K562 (cell line): Measurements from ENCODE around the gene USP32. TPM values are rescaled to one million over a fixed set of nuclear protein-coding genes. Genes with fewer than 3 reads are reported as not detected.

Experiments
- ATAC-seq: fragments of 200-7000 bp; cut with Tn5 transposase; 3 replicates; pipeline ENCODE4 v1.9.1; 2020; ENCODE audit warnings: moderate library complexity
- BruUV-seq: library from RNA; stranded (reverse); fragments of 400-500 nt; replicated peaks from 2 replicates; lab custom pipeline; 2021; lab: Mats Ljungman, UMichigan
- CTCF ChIA-PET: fragments of 300-600 bp; formaldehyde crosslinking; extraction: SDS; loops from one replicate; lab custom pipeline; 2021; ENCODE audit warnings: low intra/inter-chr PET ratio; lab: Yijun Ruan, JAX
- POLR2A ChIA-PET: fragments of 300-600, 350-650 bp; sonication (Branson Sonifier 250); formaldehyde crosslinking; extraction: SDS; loops from one replicate; lab custom pipeline; 2021; ENCODE audit warnings: antibody characterized with exemption, inconsistent platforms; lab: Yijun Ruan, JAX
- DNase-seq, 4 experiments: peaks; one replicate each; pipeline versions ENCODE4 v3.0.0 to v3.0.0-alpha.2; 2011 to 2018; ENCODE audit warnings: low spot score in 3 of 4, mixed read lengths in 3 of 4; ENCODE audit errors: extremely low read depth in 1 of 4
- FAIRE-seq: peaks from 2 replicates; lab custom pipeline; 2011; peaks lifted over from hg19 to GRCh38; lab: Jason Lieb, UNC
- H2AFZ ChIP-seq: 2 replicates; pipeline ENCODE4 v1.6.0; 2011; ENCODE audit warnings: low read depth, low read length, control low read depth, inconsistent platforms
- H3K27ac ChIP-seq: fragments of 200-600 bp; 3 replicates; pipeline ENCODE4 v1.8.0; 2011; ENCODE audit warnings: low read depth, mild to moderate bottlenecking, control low read depth, inconsistent platforms, low read length, moderate library complexity, mixed read lengths; ENCODE audit errors: extremely low read depth
- H3K27me3 ChIP-seq, 2 experiments: fragments of 300-600 bp in 1 of 2; 2 replicates in 1 of 2; 3 replicates in 1 of 2; pipeline versions ENCODE4 v1.6.0 to v1.8.0; 2011; ENCODE audit warnings: inconsistent platforms in 2 of 2, low read length in 2 of 2, mild to moderate bottlenecking in 1 of 2, mixed read lengths in 1 of 2, moderate library complexity in 1 of 2; ENCODE audit not compliant: control insufficient read depth in 2 of 2, insufficient read depth in 2 of 2
- H3K36me3 ChIP-seq: fragments of 300-600 bp; 3 replicates; pipeline ENCODE4 v1.8.0; 2011; ENCODE audit warnings: mild to moderate bottlenecking, low read length, inconsistent platforms; ENCODE audit not compliant: control insufficient read depth, insufficient read depth
- H3K4me1 ChIP-seq, 2 experiments: fragments of 200-600 bp in 1 of 2; replicated peaks in 1 of 2; 2 replicates in 1 of 2; 3 replicates in 1 of 2; pipeline versions ENCODE4 v1.5.1 to v1.8.0; 2011; ENCODE audit warnings: inconsistent platforms in 2 of 2, low read length in 2 of 2, mild to moderate bottlenecking in 1 of 2, mixed read lengths in 1 of 2, moderate library complexity in 1 of 2; ENCODE audit not compliant: control insufficient read depth in 2 of 2, insufficient read depth in 2 of 2
- H3K4me2 ChIP-seq: 2 replicates; pipeline ENCODE4 v1.6.1; 2011; ENCODE audit warnings: low read length, control low read depth, inconsistent platforms, mixed read lengths; ENCODE audit not compliant: insufficient read depth
- H3K4me3 ChIP-seq: fragments of 200-600 bp; sonication (generic), shearing (Covaris generic); 2 replicates; pipeline ENCODE4 v1.5.1; 2016; ENCODE audit warnings: control low read depth, inconsistent platforms
- H3K79me2 ChIP-seq: fragments of 200-600 bp; 3 replicates; pipeline ENCODE4 v1.8.0; 2011; ENCODE audit warnings: low read length, inconsistent platforms; ENCODE audit not compliant: control insufficient read depth, insufficient read depth
- H3K9ac ChIP-seq, 2 experiments: 2 replicates each; pipeline versions ENCODE4 v1.6.0 to v1.6.1; 2011; ENCODE audit warnings: low read depth in 2 of 2, low read length in 2 of 2, control low read depth in 1 of 2, inconsistent platforms in 1 of 2, mild to moderate bottlenecking in 1 of 2, mixed read lengths in 1 of 2; ENCODE audit not compliant: insufficient read depth in 1 of 2
- H3K9me1 ChIP-seq: one replicate; pipeline ENCODE4 v1.6.0; 2011; ENCODE audit warnings: inconsistent platforms, mild to moderate bottlenecking, low read length, moderate library complexity; ENCODE audit not compliant: control insufficient read depth, insufficient read depth
- H3K9me3 ChIP-seq: replicated peaks from 2 replicates; pipeline ENCODE4 v1.5.1; 2011; ENCODE audit warnings: low read depth, low read length, inconsistent platforms; ENCODE audit not compliant: control insufficient read depth, insufficient read depth
- H4K20me1 ChIP-seq: replicated peaks from 2 replicates; pipeline ENCODE4 v1.6.1; 2011; ENCODE audit warnings: low read length, inconsistent platforms, mixed read lengths; ENCODE audit not compliant: control insufficient read depth, insufficient read depth
- BCL6 ChIP-seq: fragments of 250-450 bp; sonication (Bioruptor Pico); IDR thresholded peaks from 2 replicates; pipeline ENCODE4 v1.4.0; 2020
- FIP1L1 ChIP-seq: fragments of 200-400 bp; formaldehyde crosslinking; IDR thresholded peaks from 2 replicates; pipeline ENCODE4 v1.6.1; 2018; ENCODE audit warnings: mild to moderate bottlenecking, low read depth, low read length; ENCODE audit not compliant: poor library complexity, severe bottlenecking
- FOSL1 ChIP-seq: fragments of 200-800 bp; sonication (Bioruptor generic); conservative IDR thresholded peaks from 2 replicates; pipeline ENCODE4 v1.6.1; 2016; ENCODE audit warnings: missing genetic modification characterization, missing compliant biosample characterization
- GTF2F1 ChIP-seq: IDR thresholded peaks from 2 replicates; pipeline ENCODE4 v1.6.1; 2011; ENCODE audit warnings: low read depth, low read length, improper control_type of control experiment
- PHTF2 ChIP-seq: fragments of 250-450 bp; sonication (Bioruptor Pico); IDR thresholded peaks from 2 replicates; pipeline ENCODE4 v1.5.0; 2021; ENCODE audit warnings: mild to moderate bottlenecking
- RBBP5 ChIP-seq: fragments of 200-600 bp; sonication (generic); IDR thresholded peaks from 2 replicates; pipeline ENCODE4 v1.6.1; 2012; ENCODE audit warnings: borderline replicate concordance, mild to moderate bottlenecking, low read length, control low read depth, inconsistent platforms; ENCODE audit not compliant: insufficient read depth, poor library complexity, severe bottlenecking
- RUNX1 ChIP-seq: sonication (generic); IDR thresholded peaks from 2 replicates; pipeline ENCODE4 v1.6.1; 2016; ENCODE audit warnings: antibody characterized with exemption, low read depth
- SRSF3 ChIP-seq: fragments of 200-400 bp; formaldehyde crosslinking; IDR thresholded peaks from 2 replicates; pipeline ENCODE4 v1.6.1; 2016; ENCODE audit warnings: mild to moderate bottlenecking, low read length, moderate library complexity; ENCODE audit not compliant: insufficient read depth
- ZNF184 ChIP-seq: sonication (generic); formaldehyde crosslinking; IDR thresholded peaks from 2 replicates; pipeline ENCODE4 v1.5.0; 2020; ENCODE audit warnings: missing genetic modification reagents
- WGBS: fragments of 100-300 bp; shearing (Covaris generic); methylation state at CpG from one replicate; pipeline ENCODE4 v1.1.6; 2016; ENCODE audit warnings: low coverage, mixed read lengths; ENCODE audit not compliant: insufficient coverage; ENCODE audit errors: missing lambda C conversion rate; 5-methylcytosine and 5-hydroxymethylcytosine counted together
- in situ Hi-C: fragments of 300-500 bp; cut with MboI; formaldehyde crosslinking; loops from 4 replicates; pipeline ENCODE4 v1.15.0; 2018; ENCODE audit warnings: inconsistent platforms, mixed read lengths
- intact Hi-C: fragments of 100-400 bp; cut with micrococcal nuclease; formaldehyde crosslinking; loops from 2 replicates; pipeline ENCODE4 v1.14.2; 2022
- polyA plus RNA-seq, 8 experiments: library from polyadenylated mRNA; depleted of rRNA in 4 of 8; stranded (reverse) in 5 of 8; unstranded in 3 of 8; fragments of >200 nt; fragmentation: Nextera tagmentation in 2 of 8; fragmentation: Illumina TruSeq in 1 of 8; extraction: Ambion mirVana in 2 of 8; extraction: Trizol in 1 of 8; gene quantifications; 2 replicates each; pipeline versions ENCODE4 v1.2.1 to v1.2.3, GENCODE V29; 2011 to 2014; ENCODE audit warnings: inconsistent platforms in 1 of 8, missing spikeins in 1 of 8
- total RNA-seq, 7 experiments: library from RNA; depleted of rRNA in 6 of 7; stranded (reverse); fragments of >200 nt in 6 of 7; fragmentation: Illumina TruSeq in 2 of 7; extraction: Trizol in 2 of 7; gene quantifications; 2 replicates each; pipeline versions ENCODE4 v1.2.1 to v1.2.3, GENCODE V29; 2011 to 2021; ENCODE audit warnings: low replicate concordance in 1 of 7
- TF ChIP-seq, protein P1 (sequence below): sonication (generic); formaldehyde crosslinking; IDR thresholded peaks from 2 replicates; pipeline ENCODE4 v1.9.0; 2022; ENCODE audit warnings: mild to moderate bottlenecking, missing genetic modification reagents
- TF ChIP-seq, protein P2 (sequence below): sonication (generic); formaldehyde crosslinking; IDR thresholded peaks from 2 replicates; pipeline ENCODE4 v1.8.0; 2022; ENCODE audit warnings: mild to moderate bottlenecking, missing genetic modification reagents

The USP32 gene
- total and polyA plus RNA-seq, 9 of the 15 experiments (the other 6 are each of a cell fraction or from before 2014, with no cell fraction given): 18.0 to 69.3 (median 47.1) TPM

DNA sequence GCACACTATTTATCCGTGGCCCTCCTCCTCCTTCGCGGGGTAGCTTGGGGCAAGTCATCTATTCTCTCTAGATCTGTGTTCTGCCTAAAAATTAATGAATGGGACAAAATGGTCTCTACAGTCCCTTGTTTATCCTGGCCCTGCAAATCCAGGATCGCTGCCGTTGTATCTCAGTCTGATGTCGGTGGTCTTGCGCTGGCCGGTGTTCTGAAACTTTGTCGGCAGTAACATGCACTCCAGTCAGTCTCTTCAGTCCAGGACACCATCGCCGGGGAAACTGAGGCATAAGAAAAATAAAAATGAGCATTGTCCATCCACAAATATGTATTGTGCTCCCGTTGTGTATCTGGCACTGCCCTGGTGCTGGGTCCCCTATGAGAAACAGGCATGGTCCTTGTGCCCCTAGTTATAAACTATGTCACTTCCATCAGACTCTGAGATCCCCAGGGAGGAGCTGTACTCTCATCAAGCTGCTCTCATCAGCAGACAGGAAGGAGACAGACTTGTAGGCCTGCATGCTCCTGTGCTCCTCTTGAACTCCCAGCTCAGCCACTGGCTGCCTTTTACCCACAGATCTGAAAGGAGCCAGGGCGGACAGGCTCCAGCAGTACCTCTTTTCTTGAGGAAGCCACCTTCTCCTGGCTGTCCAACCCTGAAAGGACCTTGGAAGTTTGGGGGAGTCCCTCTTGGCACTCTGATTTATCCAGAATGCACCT lies 255.8 kb downstream of the USP32 start (continued):
- TF ChIP-seq, protein P1, sequence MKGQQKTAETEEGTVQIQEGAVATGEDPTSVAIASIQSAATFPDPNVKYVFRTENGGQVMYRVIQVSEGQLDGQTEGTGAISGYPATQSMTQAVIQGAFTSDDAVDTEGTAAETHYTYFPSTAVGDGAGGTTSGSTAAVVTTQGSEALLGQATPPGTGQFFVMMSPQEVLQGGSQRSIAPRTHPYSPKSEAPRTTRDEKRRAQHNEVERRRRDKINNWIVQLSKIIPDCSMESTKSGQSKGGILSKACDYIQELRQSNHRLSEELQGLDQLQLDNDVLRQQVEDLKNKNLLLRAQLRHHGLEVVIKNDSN (CRISPR knock-in tag): 0 out of 2 replicates have a peak, but pooled peaks have one; percentile 4
- TF ChIP-seq, all 486 proteins: peak for 4

DNA sequence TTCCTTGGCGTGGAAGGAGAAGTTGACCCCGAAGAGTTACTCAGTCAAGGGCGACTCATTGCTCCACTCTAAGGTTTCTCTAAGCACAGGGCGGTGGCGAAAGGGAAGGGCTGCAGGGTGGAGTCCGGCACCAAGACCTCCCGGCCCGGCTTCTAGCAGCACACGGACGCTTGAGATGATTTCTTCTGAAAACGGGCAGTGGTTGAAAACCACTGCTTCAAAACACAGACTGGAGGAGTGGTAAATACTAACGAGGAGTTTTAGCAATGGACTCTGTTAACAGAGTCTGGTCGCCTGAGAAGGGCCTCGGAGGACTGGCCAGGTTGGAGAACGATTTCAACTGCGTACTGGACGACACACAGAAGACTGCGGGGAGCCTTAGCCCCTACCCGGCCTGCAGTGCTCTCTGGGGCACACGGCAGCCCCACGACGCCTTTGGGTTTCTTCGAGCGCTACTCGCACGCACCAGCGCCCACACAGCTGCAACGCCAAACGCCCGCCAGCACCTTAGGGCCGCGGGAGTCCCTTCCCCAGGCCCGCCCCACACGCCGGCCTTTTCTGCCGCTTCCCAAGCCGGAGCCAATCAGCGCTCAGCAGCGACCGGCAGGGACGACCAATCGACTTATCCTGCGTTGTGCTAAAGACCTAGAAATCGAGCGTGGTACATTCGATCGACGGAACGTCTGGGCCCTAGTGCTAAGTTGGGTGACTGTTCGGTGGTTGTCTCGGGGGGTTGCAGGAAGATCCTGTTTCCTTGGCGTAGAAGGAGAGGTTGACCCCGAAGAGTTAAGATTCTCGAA lies 256.6 kb downstream of the USP32 start:
- peaks cover 0 to 19% of the 10 kb centered on the region in 2 experiments; a peak in 3 of 5 replicates for H3K27me3 ChIP-seq
- DNase-seq: peak; percentile 94 to 99 (median 98)
- H3K4me2 ChIP-seq: peak overlapping the region; percentile 91
- 4% methylated on average over 51 of the region's 54 CpGs for WGBS
- peak overlapping the region; percentile 64 to 98 for H3K9ac ChIP-seq
- intact Hi-C loops: no loop called here
- H3K79me2 ChIP-seq: no peaks in the 10 kb centered on the region; the same call in 2 of the 3 replicates
- no peaks in the 10 kb centered on the region for H3K9me1 ChIP-seq
- H2AFZ ChIP-seq: peak overlapping the region; percentile 91
- peak; percentile 99 for FAIRE-seq
- H3K9me3 ChIP-seq: no peaks in the 10 kb centered on the region
- peaks cover 8% of the 10 kb centered on the region; the same call in 1 of the 2 replicates for H4K20me1 ChIP-seq
- BruUV-seq: no TSS peak
- peaks cover 6% of the 10 kb centered on the region; the same call in 2 of the 3 replicates for H3K36me3 ChIP-seq
- peak; percentile 98 for ATAC-seq
- H3K4me3 ChIP-seq: peak overlapping the region; percentile 46
- peaks cover 8 to 24% of the 10 kb centered on the region in 2 experiments; a peak in 3 of 5 replicates for H3K4me1 ChIP-seq
- H3K27ac ChIP-seq: peak overlapping the region; percentile 12
- POLR2A ChIA-PET: interaction anchor here (0.5 to 1.0 kb wide), 5 partner anchors 11 to 916 kb away, joined by 3 to 5 read pairs (median 4); partner anchors contain the start of gene USP32
- in situ Hi-C loops: no loop called here
- CTCF ChIA-PET: no interaction called here
- TF ChIP-seq FIP1L1 (no peak), FOSL1 (no peak), SRSF3 (no peak), ZNF184 (CRISPR knock-in tag) (no peak), RBBP5 (peak; percentile 81), BCL6 (CRISPR knock-in tag) (no peak), GTF2F1 (no peak; the same call in 1 of the 2 replicates), RUNX1 (no peak), PHTF2 (no peak)
- TF ChIP-seq, protein P2, sequence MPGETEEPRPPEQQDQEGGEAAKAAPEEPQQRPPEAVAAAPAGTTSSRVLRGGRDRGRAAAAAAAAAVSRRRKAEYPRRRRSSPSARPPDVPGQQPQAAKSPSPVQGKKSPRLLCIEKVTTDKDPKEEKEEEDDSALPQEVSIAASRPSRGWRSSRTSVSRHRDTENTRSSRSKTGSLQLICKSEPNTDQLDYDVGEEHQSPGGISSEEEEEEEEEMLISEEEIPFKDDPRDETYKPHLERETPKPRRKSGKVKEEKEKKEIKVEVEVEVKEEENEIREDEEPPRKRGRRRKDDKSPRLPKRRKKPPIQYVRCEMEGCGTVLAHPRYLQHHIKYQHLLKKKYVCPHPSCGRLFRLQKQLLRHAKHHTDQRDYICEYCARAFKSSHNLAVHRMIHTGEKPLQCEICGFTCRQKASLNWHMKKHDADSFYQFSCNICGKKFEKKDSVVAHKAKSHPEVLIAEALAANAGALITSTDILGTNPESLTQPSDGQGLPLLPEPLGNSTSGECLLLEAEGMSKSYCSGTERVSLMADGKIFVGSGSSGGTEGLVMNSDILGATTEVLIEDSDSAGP (CRISPR knock-in tag): peak; percentile 45; the same call in 1 of the 2 replicates
